ENCODE data around the gene RUNX3. TPM values are rescaled to one million over a fixed set of nuclear protein-coding genes. Genes with fewer than 3 reads are reported as not detected.

Gene RUNX3
- total and polyA plus RNA-seq, 2 donors (not counting 3 experiments of a cell fraction or from before 2014, with no cell fraction given): not detected

DNA sequence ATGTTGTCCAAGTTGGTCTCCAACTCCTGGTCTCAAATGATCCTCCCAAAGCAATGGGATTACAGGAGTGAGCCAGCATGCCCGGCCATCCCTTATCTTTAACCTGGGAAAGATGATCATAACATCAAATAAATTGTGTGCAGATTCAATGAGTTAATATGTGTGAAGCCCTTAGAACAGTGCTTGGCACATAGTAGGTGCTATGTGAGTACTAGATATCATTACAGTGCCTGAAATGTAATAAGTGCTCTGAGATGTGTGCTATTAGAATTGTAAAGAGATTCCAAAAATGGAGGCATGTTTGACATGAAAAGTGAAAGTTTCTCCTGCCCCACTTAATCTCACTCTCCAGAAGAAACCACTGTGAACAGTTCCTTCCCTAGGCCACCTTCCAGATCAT lies 71.8 kb downstream of the RUNX3 start:
- intact Hi-C loops (cut with micrococcal nuclease) (no loop called here), dilution Hi-C loops (cut with MboI; ENCODE audit: extremely low pct_ligation_motif_present, low sequenced_read_pairs) (no loop called here)
- Histone ChIP-seq H3K4me1 (ENCODE audit: control insufficient read depth, extremely low read depth, insufficient read depth, low read length) (no peaks in the 10 kb centered on the region), H3K9ac (replicated peaks; ENCODE audit: extremely low read depth, insufficient read depth, low read length) (no peak overlapping the region), H2AFZ (ENCODE audit: low read depth, low read length) (no peak overlapping the region), H3K79me2 (ENCODE audit: control insufficient read depth, insufficient read depth, low read length) (no peaks in the 10 kb centered on the region), H3K36me3 (ENCODE audit: control insufficient read depth in 2 of 2, extremely low read depth in 1 of 2, insufficient read depth in 2 of 2, low read length in 2 of 2) (no peaks in the 10 kb centered on the region), H3K9me1 (replicated peaks; ENCODE audit: control insufficient read depth, extremely low read depth, insufficient read depth, low read length) (no peaks in the 10 kb centered on the region), H3K27ac (ENCODE audit: insufficient read depth, low read depth, low read length) (no peak overlapping the region), H3K9me3 (replicated peaks; ENCODE audit: control insufficient read depth, insufficient read depth, low read length) (no peaks in the 10 kb centered on the region), H3K27me3 (ENCODE audit: control insufficient read depth in 2 of 2, insufficient read depth in 2 of 2, low read length in 2 of 2) (no peaks in the 10 kb centered on the region), H3K4me2 (ENCODE audit: insufficient read depth, low read length) (no peak overlapping the region), H4K20me1 (replicated peaks; ENCODE audit: control insufficient read depth, extremely low read depth, insufficient read depth, low read length) (no peaks in the 10 kb centered on the region), H3K4me3 (replicated peaks in 1 of 3; ENCODE audit: insufficient read depth in 1 of 3, low read depth in 1 of 3, low read length in 3 of 3) (no peak overlapping the region)
- FAIRE-seq (no peak), DNase-seq (ENCODE audit: low read depth, low spot score) (no peak)
- POLR2A ChIA-PET: no interaction called here
- CTCF ChIA-PET: no interaction called here
- BruUV-seq (replicated peaks): no TSS peak
- TF ChIP-seq, protein P1, sequence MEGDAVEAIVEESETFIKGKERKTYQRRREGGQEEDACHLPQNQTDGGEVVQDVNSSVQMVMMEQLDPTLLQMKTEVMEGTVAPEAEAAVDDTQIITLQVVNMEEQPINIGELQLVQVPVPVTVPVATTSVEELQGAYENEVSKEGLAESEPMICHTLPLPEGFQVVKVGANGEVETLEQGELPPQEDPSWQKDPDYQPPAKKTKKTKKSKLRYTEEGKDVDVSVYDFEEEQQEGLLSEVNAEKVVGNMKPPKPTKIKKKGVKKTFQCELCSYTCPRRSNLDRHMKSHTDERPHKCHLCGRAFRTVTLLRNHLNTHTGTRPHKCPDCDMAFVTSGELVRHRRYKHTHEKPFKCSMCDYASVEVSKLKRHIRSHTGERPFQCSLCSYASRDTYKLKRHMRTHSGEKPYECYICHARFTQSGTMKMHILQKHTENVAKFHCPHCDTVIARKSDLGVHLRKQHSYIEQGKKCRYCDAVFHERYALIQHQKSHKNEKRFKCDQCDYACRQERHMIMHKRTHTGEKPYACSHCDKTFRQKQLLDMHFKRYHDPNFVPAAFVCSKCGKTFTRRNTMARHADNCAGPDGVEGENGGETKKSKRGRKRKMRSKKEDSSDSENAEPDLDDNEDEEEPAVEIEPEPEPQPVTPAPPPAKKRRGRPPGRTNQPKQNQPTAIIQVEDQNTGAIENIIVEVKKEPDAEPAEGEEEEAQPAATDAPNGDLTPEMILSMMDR (IDR thresholded peaks at IDR 0.05; ENCODE audit: extremely low read depth in 1 of 2, insufficient read depth in 1 of 2, low read depth in 1 of 2, low read length in 2 of 2): no peak
- TF ChIP-seq, protein P2, sequence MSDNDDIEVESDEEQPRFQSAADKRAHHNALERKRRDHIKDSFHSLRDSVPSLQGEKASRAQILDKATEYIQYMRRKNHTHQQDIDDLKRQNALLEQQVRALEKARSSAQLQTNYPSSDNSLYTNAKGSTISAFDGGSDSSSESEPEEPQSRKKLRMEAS (IDR thresholded peaks at IDR 0.05; ENCODE audit: insufficient read depth, insufficient read length): no peak
- TF ChIP-seq MYC (IDR thresholded peaks at IDR 0.05; ENCODE audit: low read depth, low read length) (no peak), EZH2 (IDR thresholded peaks at IDR 0.05; ENCODE audit: borderline replicate concordance, low read depth, low read length, severe bottlenecking) (no peak), JUN (IDR thresholded peaks at IDR 0.05; ENCODE audit: borderline replicate concordance, insufficient read depth, insufficient read length, low read depth) (no peak), POLR2A (IDR thresholded peaks at IDR 0.05; ENCODE audit: low read depth, low read length) (no peak)
